H4 (cell line): ENCODE results near the gene RPL15. TPM values are rescaled to one million over a fixed set of nuclear protein-coding genes. Genes with fewer than 3 reads are reported as not detected.
"Not testable (repeated sequence)": the region's sequence is repeated elsewhere in the genome, so short reads cannot be mapped to it uniquely, and the experiment has no call there.

Experiments used
- DNase-seq: peaks from one replicate; pipeline ENCODE4 v3.0.0-alpha.2; 2015; ENCODE audit warnings: low spot score
- total RNA-seq: library from RNA; depleted of rRNA; stranded (reverse); fragments of >200 nt; shearing (Covaris generic); gene quantifications from 2 replicates; pipeline ENCODE4 v1.2.3, GENCODE V29; 2014

The RPL15 gene
- total RNA-seq, 1 experiment from 2014 or later = 2,465 TPM

GRCh38 chr3:23889386-23889785 is 27.5 kb upstream of the RPL15 start:
- DNase-seq = no peak

GRCh38 chr3:23889950-23890349 is 27.0 kb upstream of the RPL15 start:
- DNase-seq = no peak

DNA sequence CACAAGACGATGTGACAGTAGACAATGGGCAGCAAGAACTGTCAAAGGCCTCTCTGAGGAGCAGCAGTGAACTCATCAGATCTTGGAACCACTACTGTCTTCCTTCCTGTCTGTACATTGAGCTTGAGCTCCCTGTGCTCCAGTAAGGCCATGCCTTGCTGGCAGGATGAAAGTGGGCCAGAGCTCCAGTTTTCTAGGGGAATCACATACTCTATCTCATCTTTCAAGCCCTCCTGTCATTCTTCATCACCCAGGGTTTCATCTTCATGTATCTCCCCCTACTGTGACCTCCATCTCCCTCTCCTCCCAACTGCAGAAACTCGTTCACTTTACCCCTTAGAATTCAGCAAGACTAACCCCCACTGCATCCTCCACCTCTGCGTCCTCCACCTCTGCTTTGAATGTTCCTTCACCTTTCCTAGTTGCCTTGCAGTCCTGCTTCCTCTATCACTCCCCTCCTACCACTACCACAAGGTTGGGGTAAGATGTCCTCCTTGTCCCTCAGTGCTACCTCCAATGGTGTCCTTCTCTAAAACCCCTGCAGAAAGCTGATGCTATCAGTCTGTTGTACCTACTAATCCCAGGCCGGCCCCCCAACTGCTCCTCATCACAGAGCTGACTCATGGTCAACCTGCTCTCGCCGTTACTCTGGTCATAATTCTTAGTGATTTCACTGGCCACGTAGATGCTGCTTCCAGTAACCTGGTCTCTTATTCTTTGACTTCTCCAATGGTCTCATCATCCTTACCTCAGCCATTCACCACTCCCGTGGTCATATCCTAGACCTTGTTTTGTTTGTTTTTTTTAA is 22.5 kb upstream of the RPL15 start:
- no peak for DNase-seq

DNA sequence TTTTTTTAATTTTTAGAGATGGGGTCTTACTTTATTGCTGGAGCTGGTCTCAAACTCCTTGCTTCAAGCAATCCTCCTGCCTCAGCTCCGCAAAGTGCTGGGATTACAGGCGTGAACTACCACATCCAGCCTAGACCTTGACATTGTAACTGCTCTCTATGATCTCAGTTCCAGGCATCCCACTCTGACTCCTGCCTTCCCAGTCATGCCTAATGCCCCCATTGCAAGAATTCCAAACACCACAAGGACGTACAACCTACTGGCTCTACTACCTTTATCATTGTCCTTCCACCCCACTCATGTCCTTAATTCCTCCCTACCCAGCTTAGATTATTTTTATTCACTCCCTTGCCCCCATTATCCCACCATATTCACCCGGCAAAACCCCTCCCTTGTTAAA is 21.8 kb upstream of the RPL15 start:
- DNase-seq = no peak

- DNase-seq = no peak
These were observed 16.2 kb upstream of the RPL15 start for GRCh38 chr3:23900744-23901143.

DNA sequence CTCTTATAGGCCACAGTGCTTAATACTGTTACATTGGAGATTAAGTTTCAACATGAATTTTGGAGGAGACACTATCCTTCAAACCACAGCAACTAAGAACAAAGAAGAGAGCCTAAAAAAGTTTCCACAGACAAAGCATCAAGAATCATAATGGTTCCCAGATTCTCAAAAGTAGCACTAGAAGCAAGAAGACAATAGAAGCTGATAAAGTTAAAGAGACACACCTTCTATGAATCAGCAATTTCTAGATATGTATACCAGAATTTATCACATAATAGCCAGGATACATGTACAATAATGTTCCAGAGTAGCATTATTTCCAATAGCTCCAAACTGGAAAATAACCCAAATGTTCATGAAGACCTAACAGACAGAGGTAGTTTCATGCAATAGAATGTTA is 12.4 kb upstream of the RPL15 start:
- no peak for DNase-seq

GRCh38 chr3:23909341-23909740 is 7.6 kb upstream of the RPL15 start:
- DNase-seq = no peak

DNA sequence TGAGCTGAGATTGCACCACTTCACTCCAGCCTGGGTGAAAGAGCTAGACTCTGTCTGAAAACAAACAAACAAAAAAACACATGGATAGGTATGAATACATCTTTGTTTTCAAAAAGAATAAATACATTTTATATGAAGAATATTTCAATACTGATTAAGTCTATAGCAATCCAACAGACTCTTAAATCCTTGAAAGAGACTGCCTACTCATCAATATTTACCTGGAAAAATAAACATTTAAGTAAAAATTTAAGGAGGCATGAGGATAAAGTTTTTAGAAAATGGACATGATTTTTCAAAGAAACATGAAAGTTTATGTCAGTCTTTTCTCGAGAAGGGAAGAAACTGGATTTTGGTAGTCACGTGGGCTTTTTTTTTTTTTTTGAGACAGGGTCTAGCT is 5.5 kb upstream of the RPL15 start:
- DNase-seq = no peak

DNA sequence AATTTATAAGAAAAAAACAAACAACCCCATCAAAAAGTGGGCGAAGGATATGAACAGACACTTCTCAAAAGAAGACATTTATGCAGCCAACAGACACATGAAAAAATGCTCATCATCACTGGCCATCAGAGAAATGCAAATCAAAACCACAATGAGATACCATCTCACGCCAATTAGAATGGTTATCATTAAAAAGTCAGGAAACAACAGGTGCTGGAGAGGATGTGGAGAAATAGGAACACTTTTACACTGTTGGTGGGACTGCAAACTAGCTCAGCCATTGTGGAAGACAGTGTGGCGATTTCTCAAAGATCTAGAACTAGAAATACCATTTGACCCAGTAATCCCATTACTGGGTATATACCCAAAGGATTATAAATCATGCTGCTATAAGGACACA is 4.6 kb upstream of the RPL15 start:
- DNase-seq = not testable (repeated sequence)

DNA sequence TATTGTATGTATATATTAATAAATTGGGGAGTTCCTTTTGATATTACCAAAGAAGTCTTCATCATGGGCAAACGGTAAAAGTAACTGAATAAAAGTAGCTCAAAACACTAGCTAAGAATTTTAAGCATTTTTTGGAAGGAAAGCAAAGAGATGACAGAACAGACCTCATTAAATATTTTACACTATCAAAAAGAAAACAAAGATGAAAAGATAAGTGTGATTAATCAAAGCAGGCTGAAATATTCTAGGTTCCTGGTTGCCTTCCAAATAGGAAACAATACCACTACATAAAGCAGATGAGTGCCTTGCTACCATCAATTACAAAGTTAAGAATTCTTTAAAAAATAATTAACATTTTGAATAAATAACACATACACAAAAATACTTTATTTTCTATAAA is 3.8 kb upstream of the RPL15 start:
- DNase-seq = no peak

GRCh38 chr3:23913873-23914743 is 2.8 kb upstream of the RPL15 start:
- no peak for DNase-seq

GRCh38 chr3:23915537-23916108 is 1.3 kb upstream of the RPL15 start:
- no peak for DNase-seq

- no peak for DNase-seq
These were observed 613 bp upstream of the RPL15 start for GRCh38 chr3:23916152-23916885.

DNA sequence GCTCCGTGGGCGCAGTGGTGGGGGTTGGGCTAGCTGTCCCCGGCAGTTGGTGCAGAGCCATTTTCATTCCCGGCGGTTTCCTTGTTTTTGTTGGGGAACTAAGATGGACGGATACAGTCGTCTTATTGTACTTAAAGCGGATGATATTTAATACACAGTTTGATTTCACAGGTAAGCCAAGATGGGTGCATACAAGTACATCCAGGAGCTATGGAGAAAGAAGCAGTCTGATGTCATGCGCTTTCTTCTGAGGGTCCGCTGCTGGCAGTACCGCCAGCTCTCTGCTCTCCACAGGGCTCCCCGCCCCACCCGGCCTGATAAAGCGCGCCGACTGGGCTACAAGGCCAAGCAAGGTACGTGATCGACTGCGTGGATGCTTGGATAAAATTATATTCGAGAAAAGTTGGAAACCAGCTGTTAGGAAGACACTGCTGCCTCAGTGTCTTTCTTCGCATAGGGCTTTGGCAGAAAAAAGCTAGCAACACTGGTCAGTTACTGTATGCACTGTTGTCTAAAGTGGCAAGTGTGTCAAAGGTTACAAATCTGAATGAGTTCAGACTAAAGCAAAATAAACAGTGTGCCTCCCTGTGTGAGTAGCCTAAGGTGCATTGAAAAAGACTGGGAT is 859 bp downstream of the RPL15 start:
- not testable (repeated sequence) for DNase-seq

- DNase-seq = not testable (repeated sequence)
These were observed 1.4 kb downstream of the RPL15 start for GRCh38 chr3:23918331-23918730.

GRCh38 chr3:23919628-23920027 is 2.7 kb downstream of the RPL15 start:
- DNase-seq = no peak

DNA sequence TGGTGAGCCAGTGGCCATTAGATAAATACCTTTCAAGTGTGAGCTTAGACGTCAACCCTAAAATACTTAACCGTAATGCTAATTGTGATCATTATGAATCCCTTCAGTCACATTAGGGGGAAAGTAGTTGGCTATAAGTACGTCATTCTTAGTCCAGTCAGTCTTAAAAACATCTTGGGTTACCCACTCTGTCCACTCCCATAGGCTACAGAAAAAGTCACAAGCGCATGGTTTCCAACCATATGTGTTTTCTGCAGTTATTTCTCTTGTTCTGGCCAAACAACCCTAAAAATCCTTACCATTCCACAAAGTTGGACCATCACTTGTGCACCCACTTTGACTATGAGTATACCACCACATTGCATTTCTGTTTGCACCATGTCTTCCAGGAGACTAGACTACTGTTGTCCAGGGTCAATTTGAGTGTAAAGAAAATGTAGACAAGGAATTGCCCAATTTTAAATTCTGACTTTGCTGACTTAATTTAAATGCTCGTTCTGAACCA is 3.3 kb downstream of the RPL15 start:
- no peak for DNase-seq

- no peak for DNase-seq
These were observed 4.2 kb downstream of the RPL15 start for GRCh38 chr3:23921052-23921511.

GRCh38 chr3:23923786-23924185 is 6.9 kb downstream of the RPL15 start:
- no peak for DNase-seq

DNA sequence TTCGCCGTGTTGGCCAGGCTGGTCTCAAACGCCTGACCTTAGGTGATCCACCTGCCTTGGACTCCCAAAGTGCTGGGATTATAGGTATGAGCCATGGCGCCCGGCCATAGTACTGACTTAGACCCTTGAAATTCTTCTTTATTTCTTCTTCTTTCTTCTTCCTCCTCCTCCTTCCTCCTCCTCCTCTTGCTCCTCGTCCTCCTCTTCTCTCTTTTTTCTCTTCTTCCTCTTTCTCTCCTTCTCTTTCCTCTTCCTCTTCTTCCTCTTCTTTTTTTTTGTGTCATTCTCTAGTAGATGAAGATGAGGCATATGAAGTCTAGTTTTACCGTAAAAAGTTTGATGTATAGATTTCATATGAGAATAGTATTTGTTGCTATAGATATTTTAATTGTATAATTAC is 9.3 kb downstream of the RPL15 start:
- DNase-seq = no peak

GRCh38 chr3:23926736-23927135 is 9.8 kb downstream of the RPL15 start:
- DNase-seq = no peak
